C4-2B (cell line): ENCODE results near the gene USP34.

Experiments used
- ZFX ChIP-seq: fragments of 450-650 bp; IDR thresholded peaks from 2 replicates; pipeline ENCODE4 v1.6.1; 2017
- TF ChIP-seq, protein P1 (sequence below): fragments of 450-650 bp; conservative IDR thresholded peaks from 2 replicates; pipeline ENCODE4 v1.5.1; 2017; ENCODE audit warnings: mild to moderate bottlenecking

DNA sequence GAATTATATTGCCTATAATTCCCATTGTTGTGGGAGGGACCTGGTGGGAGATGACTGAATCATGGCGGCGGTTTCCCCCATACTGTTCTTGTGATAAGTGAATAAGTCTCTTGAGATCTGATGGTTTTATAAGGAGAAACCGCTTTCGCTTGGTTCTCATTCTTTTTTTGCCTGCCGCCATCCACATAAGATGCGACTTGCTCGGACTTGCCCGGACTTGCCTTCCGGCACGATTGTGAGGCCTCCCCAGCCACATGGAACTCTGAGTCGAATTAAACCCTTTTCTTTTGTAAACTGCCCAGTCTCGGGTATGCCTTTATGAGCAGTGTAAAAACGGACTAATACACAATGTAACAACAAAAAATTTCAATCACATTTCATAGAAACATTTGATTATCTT, 193.1 kb downstream of the USP34 start:
- TF ChIP-seq, protein P1, sequence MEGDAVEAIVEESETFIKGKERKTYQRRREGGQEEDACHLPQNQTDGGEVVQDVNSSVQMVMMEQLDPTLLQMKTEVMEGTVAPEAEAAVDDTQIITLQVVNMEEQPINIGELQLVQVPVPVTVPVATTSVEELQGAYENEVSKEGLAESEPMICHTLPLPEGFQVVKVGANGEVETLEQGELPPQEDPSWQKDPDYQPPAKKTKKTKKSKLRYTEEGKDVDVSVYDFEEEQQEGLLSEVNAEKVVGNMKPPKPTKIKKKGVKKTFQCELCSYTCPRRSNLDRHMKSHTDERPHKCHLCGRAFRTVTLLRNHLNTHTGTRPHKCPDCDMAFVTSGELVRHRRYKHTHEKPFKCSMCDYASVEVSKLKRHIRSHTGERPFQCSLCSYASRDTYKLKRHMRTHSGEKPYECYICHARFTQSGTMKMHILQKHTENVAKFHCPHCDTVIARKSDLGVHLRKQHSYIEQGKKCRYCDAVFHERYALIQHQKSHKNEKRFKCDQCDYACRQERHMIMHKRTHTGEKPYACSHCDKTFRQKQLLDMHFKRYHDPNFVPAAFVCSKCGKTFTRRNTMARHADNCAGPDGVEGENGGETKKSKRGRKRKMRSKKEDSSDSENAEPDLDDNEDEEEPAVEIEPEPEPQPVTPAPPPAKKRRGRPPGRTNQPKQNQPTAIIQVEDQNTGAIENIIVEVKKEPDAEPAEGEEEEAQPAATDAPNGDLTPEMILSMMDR = no peak
- no peak for TF ChIP-seq ZFX
